HL-60 (cell line): ENCODE results near the gene GADD45G.

ENCODE experiments used
- DNase-seq, 2 experiments: peaks; one replicate each; pipeline ENCODE4 v3.0.0-alpha.2; 2010 to 2020; ENCODE audit warnings: low read depth in 1 of 2, low spot score in 1 of 2
- H3K27ac ChIP-seq: fragments of 250-450 bp; sonication (Bioruptor Pico); replicated peaks from 2 replicates; pipeline ENCODE4 v1.5.1; 2020; ENCODE audit warnings: mild to moderate bottlenecking, moderate library complexity
- H3K27me3 ChIP-seq: fragments of 250-450 bp; sonication (Bioruptor Pico); 2 replicates; pipeline ENCODE4 v1.5.1; 2021; ENCODE audit warnings: mild to moderate bottlenecking, moderate library complexity; ENCODE audit not compliant: insufficient read depth, poor library complexity, severe bottlenecking
- H3K4me3 ChIP-seq: replicated peaks from 2 replicates; pipeline ENCODE4 v1.5.1; 2011; ENCODE audit warnings: mild to moderate bottlenecking, control low read depth, low read length; ENCODE audit not compliant: insufficient read depth
- CTCF ChIP-seq: IDR thresholded peaks from one replicate; pipeline ENCODE4 v1.5.1; 2011; ENCODE audit warnings: low read length, control low read depth, inconsistent platforms; ENCODE audit not compliant: insufficient read depth
- GABPA ChIP-seq: IDR thresholded peaks from 2 replicates; pipeline ENCODE4 v1.6.1; 2012; ENCODE audit warnings: low read depth
- POLR2AphosphoS5 ChIP-seq: IDR thresholded peaks from 2 replicates; pipeline ENCODE4 v1.6.1; 2012; ENCODE audit warnings: low read depth
- REST ChIP-seq: IDR thresholded peaks from 2 replicates; pipeline ENCODE4 v1.6.1; 2012; ENCODE audit warnings: low read depth; ENCODE audit not compliant: insufficient replicate concordance
- SPI1 ChIP-seq: IDR thresholded peaks from 2 replicates; pipeline ENCODE4 v1.6.1; 2012; ENCODE audit warnings: low read depth, mild to moderate bottlenecking, borderline replicate concordance

GADD45G gene

GRCh38 chr9:89623925-89624420, 19.2 kb downstream of the GADD45G start:
- TF ChIP-seq REST (no peak), POLR2AphosphoS5 (no peak), GABPA (no peak), SPI1 (no peak), CTCF (no peak)
- Histone ChIP-seq H3K27me3 (peaks cover 24% of the 10 kb centered on the region), H3K27ac (no peak overlapping the region), H3K4me3 (no peak overlapping the region)
- DNase-seq: peak in 1 of 2 experiments; percentile 40

- H3K27me3 ChIP-seq: peaks cover 24% of the 10 kb centered on the region
Observed at GRCh38 chr9:89625721-89626687, 21.2 kb downstream of the GADD45G start.

GRCh38 chr9:89626741-89627265, 22.0 kb downstream of the GADD45G start:
- no peak overlapping the region for H3K27ac ChIP-seq
- TF ChIP-seq POLR2AphosphoS5 (no peak), CTCF (no peak), REST (no peak), SPI1 (no peak), GABPA (no peak)
- DNase-seq: no peak
- no peak overlapping the region for H3K4me3 ChIP-seq
- H3K27me3 ChIP-seq: peaks cover 24% of the 10 kb centered on the region

More at GRCh38 chr9:89625721-89626687, 21.2 kb downstream of the GADD45G start:
- Histone ChIP-seq H3K4me3 (no peak overlapping the region), H3K27ac (no peak overlapping the region)
- no peak for TF ChIP-seq GABPA
- no peak for TF ChIP-seq CTCF
- no peak for DNase-seq
